HG03457 (cell line): ENCODE data around the gene TLE1.

Experiments used
- ATAC-seq: cut with Tn5 transposase; IDR thresholded peaks from one replicate; pipeline ENCODE4 v1.9.1; 2021; ENCODE audit warnings: moderate number of reproducible peaks; ENCODE audit not compliant: unreplicated experiment

TLE1 gene

DNA sequence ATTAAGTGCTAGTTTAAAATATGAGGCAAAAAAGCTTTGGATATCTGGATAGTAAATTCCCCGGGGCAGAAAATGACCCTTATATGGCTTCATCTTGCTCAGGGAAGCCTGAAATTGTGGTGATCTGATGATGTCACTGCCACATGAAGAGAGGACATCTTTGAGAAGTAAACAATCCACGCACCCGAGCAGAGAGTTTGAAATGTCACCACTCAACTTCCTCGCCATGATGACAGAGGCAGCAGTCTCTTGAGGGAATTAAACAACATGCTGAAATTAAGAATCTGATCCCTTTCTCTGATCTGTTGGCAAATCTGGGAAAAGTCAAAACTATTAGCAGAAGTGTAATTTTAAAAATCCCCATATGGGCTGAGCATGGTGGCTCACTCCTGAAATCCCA lies 110.0 kb downstream of the TLE1 start:
- ATAC-seq = no peak

DNA sequence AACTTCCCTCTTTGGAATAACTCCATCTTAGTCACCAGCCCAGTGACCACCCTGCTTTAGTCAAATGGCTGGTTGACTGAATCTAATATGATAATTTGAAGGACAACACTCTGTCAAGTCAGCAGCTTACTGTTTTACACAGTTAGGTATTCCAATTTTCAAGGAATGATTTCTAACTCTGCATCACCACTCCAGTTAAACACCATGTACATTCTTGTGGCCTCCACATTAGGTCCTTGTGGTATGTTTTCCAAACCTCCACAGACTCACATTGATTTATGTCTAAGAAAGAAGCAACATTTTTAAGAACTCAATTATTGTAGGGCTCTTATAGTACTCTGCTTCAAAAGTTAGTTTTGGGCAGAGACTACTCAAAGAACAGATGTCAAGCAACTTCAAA lies 110.7 kb downstream of the TLE1 start:
- ATAC-seq = no peak

- no peak for ATAC-seq
These were observed 113.4 kb downstream of the TLE1 start for GRCh38 chr9:81575956-81576355.

GRCh38 chr9:81574405-81574804 lies 114.9 kb downstream of the TLE1 start:
- ATAC-seq = no peak

GRCh38 chr9:81573415-81574321 lies 115.7 kb downstream of the TLE1 start:
- ATAC-seq = no peak

DNA sequence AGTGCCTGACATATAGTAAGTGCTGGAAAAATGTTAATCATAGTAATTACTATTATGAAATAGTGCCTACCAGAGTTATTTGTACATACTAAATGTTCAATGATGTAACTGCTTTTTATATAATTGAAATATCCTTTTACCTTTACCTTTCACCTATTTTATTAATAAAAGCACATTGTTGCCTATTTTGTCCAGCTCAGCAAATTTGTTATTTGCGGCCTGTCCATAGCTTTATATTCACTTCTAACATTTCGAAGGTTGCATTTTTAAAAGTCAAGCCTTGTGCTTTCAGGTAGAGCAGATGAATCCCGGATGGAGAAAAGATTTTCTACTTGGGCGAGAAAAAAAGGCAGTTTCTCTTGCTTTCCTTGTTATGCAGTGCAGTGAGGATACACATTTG lies 119.3 kb downstream of the TLE1 start:
- no peak for ATAC-seq

DNA sequence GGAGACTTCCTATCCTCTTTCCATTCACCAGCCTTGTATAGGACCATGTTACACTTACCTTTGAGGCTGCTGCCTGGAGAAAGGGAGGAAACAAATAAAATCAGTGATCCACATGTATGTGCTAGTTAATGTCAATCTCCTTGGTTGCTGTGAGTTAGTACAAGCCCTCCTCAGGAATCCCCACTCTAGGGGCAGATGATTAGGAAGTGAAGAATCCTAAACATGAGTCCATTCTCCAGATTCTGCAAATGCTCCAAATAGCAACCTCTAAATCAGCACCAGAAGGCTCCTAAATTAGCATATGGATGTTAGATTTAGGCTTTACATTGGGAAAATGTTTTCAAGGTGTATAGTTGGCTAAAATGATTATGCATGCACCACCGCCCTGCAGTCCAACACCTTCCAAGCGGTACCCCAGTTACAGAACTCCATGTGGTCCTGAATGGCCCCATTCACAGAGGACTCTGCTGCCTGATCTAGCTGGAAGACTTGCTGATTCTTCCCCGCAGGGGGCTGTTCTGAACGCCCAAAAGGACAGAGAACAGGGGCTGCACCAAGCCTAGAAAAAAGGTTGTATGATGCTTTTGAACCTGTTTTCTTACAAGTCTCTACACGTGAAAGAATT lies 123.2 kb downstream of the TLE1 start:
- ATAC-seq = no peak

GRCh38 chr9:81565609-81566008 lies 123.7 kb downstream of the TLE1 start:
- ATAC-seq = no peak

GRCh38 chr9:81565144-81565543 lies 124.2 kb downstream of the TLE1 start:
- ATAC-seq = no peak

- ATAC-seq = no peak
These were observed 124.7 kb downstream of the TLE1 start for GRCh38 chr9:81564632-81565031.

- ATAC-seq = no peak
These were observed 125.6 kb downstream of the TLE1 start for GRCh38 chr9:81563739-81564138.

- ATAC-seq = no peak
These were observed 126.3 kb downstream of the TLE1 start for GRCh38 chr9:81563020-81563407.

- no peak for ATAC-seq
These were observed 126.9 kb downstream of the TLE1 start for GRCh38 chr9:81562231-81563019.

DNA sequence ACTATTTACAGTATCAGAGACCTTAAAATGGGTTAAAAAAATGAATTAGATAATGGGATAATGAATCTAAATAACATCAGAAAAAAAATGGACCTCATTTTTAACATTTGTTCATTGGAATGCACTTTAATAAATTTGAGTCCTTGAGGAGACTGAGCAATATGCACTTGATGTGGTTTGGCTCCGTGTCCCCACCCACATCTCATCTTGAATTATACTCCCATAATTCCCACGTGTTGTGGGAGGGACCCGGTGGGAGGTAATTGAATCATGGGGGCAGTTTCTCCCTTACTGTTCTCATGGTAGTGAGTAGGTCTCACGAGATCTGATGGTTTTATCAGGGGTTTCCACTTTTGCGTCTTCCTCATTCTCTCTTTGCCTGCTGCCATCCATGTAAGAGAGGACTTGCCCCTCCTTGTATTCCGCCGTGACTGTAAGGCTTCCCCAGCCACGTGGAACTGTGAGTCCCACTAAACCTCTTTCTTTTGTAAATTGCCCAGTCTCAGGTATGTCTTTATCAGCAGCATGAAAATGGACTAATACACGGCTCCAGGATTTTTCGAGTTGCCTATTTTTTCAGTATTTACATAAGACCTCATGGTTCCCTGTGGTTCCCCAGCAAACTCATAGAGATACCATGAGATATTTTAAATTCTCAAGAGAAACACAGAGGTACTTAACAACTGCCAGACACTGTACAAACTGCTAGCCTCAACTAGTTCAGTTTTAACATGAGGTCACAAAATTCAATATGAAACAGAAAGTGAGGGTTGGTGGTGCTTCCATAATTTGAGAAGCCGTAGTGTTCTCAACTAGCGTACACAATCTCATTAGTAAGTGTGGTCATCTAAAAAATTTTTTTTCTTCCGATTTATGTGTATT lies 128.3 kb downstream of the TLE1 start:
- no peak for ATAC-seq

- no peak for ATAC-seq
These were observed 129.6 kb downstream of the TLE1 start for GRCh38 chr9:81559709-81560108.

DNA sequence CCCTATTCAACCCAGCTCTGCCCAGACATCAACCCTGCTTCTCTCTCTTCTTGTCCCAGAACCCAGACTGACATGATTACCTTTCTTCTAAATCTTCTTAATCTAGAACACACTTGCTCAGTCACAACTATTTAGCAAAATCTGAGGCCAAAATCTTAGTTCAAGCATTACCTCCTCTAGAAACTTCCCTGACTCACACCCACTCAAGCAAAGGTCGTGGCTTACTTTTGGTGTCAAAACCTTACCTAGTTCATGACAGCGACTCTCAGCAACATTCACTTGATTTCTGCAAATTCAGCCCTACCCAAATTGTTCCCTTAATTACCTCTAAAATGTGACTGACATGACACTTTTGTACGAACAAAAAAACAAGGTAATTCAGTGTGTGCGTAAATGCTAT lies 130.2 kb downstream of the TLE1 start:
- no peak for ATAC-seq

GRCh38 chr9:81558091-81558830 lies 131.1 kb downstream of the TLE1 start:
- no peak for ATAC-seq

DNA sequence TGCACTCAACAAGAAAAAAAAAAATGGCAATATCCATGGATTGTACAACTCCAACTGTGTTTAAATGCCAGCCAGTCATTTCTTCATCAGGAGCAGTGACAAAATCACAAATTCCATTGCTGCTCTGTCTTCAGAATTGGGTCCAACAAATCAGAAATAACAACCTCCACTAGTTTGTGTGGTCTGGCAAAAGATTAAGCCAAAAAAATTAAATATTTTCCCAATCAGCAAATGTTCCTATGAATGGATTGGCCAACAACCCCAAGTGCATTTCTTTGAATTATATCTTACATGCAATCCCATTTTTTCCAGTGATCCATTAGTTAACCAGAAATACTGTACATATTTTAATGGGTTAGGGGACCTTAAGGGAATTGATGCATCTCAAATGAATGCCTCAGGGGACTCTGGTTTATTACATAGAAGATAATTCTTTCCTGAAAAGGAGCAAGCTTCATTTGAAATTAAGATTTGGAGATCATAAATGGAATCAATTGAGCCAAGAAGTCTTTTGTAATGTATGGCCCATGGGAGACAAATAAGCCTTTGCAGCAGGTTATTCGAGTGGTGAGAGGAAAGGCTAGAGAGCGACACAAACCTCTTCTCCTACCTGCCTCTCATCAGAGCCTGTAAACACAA lies 131.8 kb downstream of the TLE1 start:
- no peak for ATAC-seq

DNA sequence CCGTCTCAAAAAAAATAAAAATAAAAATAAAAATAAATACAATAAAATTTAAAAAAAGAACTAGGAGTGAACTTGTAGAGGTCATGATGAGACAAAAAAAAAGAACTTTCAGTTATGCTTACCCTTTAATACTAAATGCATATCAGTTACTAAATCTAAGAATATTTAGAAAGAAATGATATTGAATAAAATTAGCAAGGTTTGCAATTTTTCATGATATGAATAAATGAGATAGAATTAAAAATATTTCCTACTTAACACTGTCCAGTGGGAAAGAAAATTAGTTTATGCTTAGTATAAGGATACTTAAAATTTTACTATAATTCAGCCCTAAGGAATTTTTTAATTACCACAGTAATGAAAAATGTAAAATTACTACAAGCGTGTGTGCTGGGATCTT lies 132.4 kb downstream of the TLE1 start:
- no peak for ATAC-seq

DNA sequence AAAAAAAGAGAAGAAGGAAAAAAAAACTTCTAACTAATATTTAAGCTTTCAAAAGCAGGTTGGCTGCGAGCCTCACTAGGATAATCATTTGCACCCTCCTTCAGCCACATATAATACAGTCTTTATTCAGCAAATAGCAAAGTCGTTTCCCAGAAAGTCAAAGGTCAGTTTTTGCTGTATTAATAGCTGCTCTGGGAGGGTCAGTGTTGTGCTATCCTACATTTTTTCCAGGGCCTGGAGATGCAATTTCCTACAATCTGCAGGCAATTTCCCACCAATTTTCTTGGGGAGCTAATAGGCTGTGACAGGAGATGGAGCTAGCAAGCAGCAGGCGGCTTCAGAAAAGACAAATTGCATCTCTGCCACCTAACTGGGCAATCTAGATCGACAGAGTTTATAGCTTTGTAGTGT lies 136.8 kb downstream of the TLE1 start:
- no peak for ATAC-seq
